ENCODE results near the gene MSL1.
"Not testable (repeated sequence)": the region's sequence is repeated elsewhere in the genome, so short reads cannot be mapped to it uniquely, and the experiment has no call there.

MSL1 gene

GRCh38 chr17:40124279-40125141, 2.7 kb downstream of the MSL1 start:
- DNase-seq (ENCODE audit: low read depth in 3 of 3, low spot score in 1 of 3) = no peak

GRCh38 chr17:40129498-40129897, 7.7 kb downstream of the MSL1 start:
- DNase-seq (ENCODE audit: low read depth in 3 of 3, low spot score in 1 of 3) = no peak

GRCh38 chr17:40130352-40131042, 8.7 kb downstream of the MSL1 start:
- no peak for DNase-seq (ENCODE audit: low read depth in 3 of 3, low spot score in 1 of 3)

GRCh38 chr17:40134184-40134583, 12.4 kb downstream of the MSL1 start:
- no peak for DNase-seq (ENCODE audit: low read depth in 3 of 3, low spot score in 1 of 3)

- DNase-seq (ENCODE audit: low read depth in 3 of 3, low spot score in 1 of 3) = no peak
Observed at GRCh38 chr17:40135817-40136216, 14.0 kb downstream of the MSL1 start.

GRCh38 chr17:40139566-40140058, 17.8 kb downstream of the MSL1 start:
- DNase-seq (ENCODE audit: low read depth in 3 of 3, low spot score in 1 of 3) = no peak

- not testable (repeated sequence) for DNase-seq (ENCODE audit: low read depth in 3 of 3, low spot score in 1 of 3)
Observed at GRCh38 chr17:40143166-40143565, 21.4 kb downstream of the MSL1 start.

- no peak for DNase-seq (ENCODE audit: low read depth in 3 of 3, low spot score in 1 of 3)
Observed at GRCh38 chr17:40145476-40145875, 23.7 kb downstream of the MSL1 start.

- DNase-seq (ENCODE audit: low read depth in 3 of 3, low spot score in 1 of 3) = no peak
Observed at GRCh38 chr17:40148527-40148926, 26.8 kb downstream of the MSL1 start.

- no peak for DNase-seq (ENCODE audit: low read depth in 3 of 3, low spot score in 1 of 3)
Observed at GRCh38 chr17:40150276-40150675, 28.5 kb downstream of the MSL1 start.

- DNase-seq (ENCODE audit: low read depth in 3 of 3, low spot score in 1 of 3) = no peak
Observed at GRCh38 chr17:40151414-40151963, 29.7 kb downstream of the MSL1 start.

- DNase-seq (ENCODE audit: low read depth in 3 of 3, low spot score in 1 of 3) = no peak
Observed at GRCh38 chr17:40153603-40154236, 31.9 kb downstream of the MSL1 start.

- no peak for DNase-seq (ENCODE audit: low read depth in 3 of 3, low spot score in 1 of 3)
Observed at GRCh38 chr17:40157973-40158372, 36.2 kb downstream of the MSL1 start.

GRCh38 chr17:40158438-40159013, 36.8 kb downstream of the MSL1 start:
- DNase-seq (ENCODE audit: low read depth in 3 of 3, low spot score in 1 of 3) = no peak

GRCh38 chr17:40159456-40159855, 37.7 kb downstream of the MSL1 start:
- DNase-seq (ENCODE audit: low read depth in 3 of 3, low spot score in 1 of 3) = no peak

- DNase-seq (ENCODE audit: low read depth in 3 of 3, low spot score in 1 of 3) = no peak
Observed at GRCh38 chr17:40167685-40168261, 46.0 kb downstream of the MSL1 start.

GRCh38 chr17:40168262-40168832, 46.6 kb downstream of the MSL1 start:
- peak in 1 of 3 donors; percentile 16 for DNase-seq (ENCODE audit: low read depth in 3 of 3, low spot score in 1 of 3)

- no peak for DNase-seq (ENCODE audit: low read depth in 3 of 3, low spot score in 1 of 3)
Observed at GRCh38 chr17:40170325-40170724, 48.6 kb downstream of the MSL1 start.

- no peak for DNase-seq (ENCODE audit: low read depth in 3 of 3, low spot score in 1 of 3)
Observed at GRCh38 chr17:40171750-40172149, 50.0 kb downstream of the MSL1 start.

GRCh38 chr17:40173091-40173777, 51.5 kb downstream of the MSL1 start:
- no peak for DNase-seq (ENCODE audit: low read depth in 3 of 3, low spot score in 1 of 3)
